Left hindlimb (tissue), 1 donor: ENCODE measurements around the gene DYNC1LI2.
A peak's percentile ranks its signal among the peaks of the same experiment; 100 is the strongest.
"Not testable (repeated sequence)": the region's sequence is repeated elsewhere in the genome, so short reads cannot be mapped to it uniquely, and the experiment has no call there.

Experiments
- DNase-seq: peaks from one replicate; pipeline ENCODE4 v3.0.0-alpha.2; 2018

Gene DYNC1LI2

DNA sequence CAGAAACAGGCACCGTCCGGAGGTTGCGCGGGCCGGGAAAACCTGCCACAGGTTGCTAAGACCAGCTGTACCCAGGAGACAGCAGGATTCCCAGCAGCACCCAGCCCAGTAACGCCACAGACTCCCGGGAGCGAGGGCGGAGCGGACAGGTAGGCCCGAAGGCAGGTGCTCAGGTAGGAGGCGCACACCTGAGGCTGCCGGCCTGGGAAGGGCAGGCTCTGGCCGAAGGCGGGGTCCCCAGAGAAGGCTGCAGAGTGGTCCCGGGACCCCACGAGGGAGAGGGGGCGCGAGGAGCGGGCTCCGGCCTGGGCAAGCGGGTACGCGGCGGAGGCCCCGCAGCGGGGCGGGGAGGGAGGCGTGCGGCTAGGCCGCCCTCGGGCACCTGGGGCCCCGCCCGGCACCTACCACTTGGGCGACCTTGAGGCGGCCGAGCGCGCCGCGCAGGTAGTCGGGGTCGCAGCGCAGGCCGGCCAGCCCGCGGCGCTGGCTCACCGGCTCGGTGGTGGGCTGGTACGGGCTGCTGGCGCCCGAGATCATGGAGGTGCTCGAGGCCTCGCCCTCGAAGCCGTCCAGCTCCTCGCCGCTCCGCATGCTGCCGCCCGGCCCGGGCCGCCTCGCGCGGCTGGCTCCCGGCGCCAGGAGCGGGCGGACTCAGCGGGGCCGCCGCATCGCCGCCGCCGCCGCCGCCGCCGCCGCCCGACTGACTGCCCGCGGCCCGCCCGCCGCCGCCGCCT lies 55.3 kb downstream of the DYNC1LI2 start:
- peak; percentile 39 for DNase-seq

DNA sequence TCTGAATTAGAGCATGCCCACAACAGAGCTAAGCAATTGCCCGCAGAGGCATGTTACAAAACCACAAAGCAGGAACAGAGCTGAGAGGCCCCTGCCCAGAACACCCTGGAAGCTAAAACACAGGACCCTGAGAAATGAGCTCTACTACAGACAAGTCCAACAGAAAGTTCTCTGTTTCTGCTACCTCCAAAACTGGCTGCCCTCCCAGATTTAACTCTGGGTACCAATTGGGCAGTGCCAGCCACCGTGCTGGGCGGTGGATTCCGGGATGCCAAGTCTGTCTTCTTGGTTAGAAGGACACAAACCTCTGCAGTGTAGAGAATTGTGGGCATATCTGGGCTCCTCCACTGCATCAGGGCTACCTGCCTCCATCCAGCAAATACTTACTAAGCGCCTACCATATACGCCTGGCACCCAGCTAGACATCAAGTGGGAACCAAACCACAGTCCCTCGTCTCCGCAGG lies 55.9 kb downstream of the DYNC1LI2 start:
- DNase-seq = no peak

DNA sequence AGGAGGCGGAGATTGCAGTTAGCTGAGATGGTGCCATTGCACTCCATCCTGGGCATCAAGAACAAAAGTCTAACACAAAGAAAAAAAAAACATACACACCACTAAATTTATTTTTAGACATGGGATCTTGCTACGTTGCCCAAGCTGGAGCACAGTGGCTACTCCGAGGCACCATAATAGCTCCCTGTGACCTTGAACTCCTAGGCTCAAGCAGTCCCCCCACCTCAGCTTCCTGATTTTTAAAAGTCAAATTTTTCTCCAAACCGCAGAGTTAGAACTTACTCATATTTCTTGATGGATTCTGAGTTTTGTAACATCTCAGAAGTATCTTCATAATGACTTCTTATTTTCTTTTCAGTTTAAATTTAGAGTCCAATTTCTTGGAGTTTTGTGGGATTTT lies 58.3 kb downstream of the DYNC1LI2 start:
- DNase-seq = no peak

DNA sequence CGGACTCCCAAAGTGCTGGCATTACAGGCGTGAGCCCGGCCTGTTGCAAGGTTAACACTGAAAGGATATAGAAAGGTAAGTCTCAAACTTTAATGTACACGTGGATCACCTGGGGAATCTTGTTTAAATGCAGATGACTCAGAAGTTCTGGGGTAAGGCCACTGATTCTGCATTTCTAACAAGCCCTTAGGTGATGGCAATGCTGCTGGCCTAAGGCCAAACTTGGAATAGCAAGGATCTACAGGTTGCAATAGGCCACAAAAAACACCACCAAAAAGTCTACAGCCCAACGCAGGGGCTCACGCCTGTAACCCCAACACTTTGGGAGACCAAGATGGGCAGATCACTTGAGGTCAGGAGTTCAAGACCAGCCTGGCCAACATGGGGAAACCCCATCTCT lies 59.1 kb downstream of the DYNC1LI2 start:
- no peak for DNase-seq

DNA sequence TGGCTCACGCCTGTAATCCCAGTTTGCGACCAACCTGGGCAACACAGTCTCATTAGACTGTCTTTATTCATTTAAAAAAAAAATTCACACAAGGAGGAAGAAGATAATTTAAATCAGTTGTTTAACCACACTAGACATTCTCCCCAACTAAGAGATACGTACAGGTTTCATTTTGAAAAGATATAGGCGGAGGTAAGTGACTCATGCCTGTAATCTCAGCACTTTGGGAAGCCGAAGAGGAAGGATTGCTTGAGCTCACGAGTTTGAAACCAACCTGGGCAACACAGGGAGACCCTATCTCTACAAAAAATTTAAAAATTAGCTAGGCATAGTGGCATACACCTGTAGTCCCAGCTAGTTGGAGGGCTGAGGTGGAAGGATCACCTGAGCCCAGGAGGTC lies 60.2 kb downstream of the DYNC1LI2 start:
- DNase-seq = no peak

DNA sequence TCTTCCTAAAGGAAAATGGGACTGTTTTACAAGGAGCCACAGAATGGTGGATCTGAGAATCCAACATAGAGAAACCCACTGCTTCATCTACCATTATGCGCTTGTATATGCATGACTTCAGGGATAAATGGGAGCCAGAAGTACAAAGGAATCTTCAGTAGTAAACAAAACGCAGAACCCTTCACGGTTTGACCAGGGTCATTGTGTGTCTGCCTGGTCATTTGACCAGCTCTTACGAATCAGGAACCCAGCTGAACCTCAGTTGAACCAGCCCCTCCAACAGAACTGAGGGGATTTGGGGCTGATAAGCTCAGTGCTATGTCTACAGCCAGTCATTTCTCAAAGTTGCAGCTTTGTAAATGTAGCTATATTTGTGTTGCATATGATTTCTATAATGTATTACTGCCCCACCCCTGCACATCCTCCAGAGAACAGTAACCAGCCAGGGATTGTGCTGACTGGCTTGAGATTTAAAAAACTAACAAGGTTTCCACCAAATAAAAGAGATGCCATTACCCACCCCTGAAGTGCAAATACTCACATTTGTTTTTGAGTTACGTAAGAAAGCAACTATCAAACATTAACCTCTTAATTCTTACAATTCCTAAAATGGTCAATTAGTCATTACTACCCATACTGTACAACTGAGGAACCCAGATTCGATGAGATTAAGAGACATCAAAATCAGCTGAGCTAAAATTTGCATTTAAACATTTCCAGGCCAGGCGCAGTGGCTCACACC lies 61.1 kb downstream of the DYNC1LI2 start:
- DNase-seq = no peak

DNA sequence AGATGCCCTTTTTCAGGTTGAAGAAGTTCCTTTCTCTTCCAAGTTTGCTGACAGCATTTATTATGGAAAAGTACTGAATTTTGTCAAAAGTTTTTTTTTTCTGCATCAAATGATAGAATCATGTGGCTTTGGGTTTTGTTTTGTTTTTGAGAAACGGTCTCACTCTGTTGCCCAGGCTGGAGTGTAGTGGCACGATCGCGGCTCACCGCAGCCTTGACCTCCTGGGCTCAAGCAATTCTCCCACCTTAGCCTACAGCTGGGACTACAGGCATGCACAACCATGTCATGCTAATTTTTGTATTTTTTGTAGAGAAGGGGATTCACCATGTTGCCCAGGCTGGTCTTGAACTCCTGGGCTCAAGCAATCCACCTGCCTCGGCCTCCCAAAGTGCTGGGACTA lies 62.1 kb downstream of the DYNC1LI2 start:
- no peak for DNase-seq

DNA sequence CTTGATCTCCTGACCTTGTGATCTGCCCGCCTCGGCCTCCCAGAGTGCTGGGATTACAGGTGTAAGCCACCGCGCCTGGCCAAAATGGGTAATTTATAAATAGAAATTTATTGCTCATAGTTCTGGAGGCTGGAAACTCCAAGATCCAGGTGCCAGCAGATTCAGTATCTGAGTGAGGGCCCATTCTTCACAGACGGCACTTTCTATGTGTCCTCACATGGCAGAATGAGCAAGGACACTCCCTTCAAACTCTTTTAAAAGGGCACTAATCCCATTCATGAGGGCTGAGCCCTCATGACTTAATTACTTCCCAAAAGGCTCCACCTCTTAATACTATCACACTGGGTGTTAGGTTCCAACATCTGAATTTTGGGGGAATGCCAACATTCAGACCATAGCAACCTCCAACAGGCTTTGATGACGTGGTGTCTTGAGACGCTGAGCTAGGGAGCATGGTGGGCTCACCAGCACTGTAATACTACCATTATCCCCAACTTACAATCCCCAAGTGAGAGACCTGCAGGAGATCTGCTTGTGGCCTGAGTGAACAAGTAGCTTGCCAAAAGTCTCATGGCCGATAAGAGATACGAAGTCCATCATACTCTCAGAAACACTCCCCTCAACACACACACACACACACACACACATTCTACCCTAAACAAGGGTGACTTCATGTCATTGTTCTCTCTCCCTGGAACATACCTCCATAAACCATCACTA lies 63.3 kb downstream of the DYNC1LI2 start:
- no peak for DNase-seq

DNA sequence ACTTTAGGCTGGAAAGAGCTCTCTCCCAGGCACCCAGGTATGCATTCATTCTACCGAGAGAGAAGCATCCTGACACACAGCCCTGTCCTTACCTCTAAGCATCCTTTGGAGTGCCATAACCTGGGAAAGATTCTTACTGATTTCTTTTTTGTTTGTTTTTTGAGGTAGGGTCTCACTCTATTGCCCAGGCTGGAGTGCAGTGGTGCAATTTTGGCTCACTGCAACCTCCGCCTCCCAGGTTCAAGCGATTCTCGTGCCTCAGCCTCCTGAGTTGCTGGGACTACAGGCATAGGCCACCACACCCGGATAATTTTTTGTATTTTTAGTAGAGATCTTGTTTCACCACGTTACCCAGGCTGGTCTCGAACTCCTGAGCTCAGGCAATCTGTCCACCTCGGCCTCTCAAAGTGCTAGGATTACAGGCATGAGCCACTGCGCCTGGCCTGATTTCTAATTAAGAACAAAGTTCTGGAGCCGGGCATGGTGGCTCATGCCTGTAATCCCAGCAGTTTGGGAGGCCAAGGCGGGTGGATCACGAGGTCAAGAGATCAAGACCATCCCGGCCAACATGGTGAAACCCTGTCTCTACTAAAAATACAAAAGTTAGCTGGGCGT lies 65.8 kb downstream of the DYNC1LI2 start:
- DNase-seq = not testable (repeated sequence)

DNA sequence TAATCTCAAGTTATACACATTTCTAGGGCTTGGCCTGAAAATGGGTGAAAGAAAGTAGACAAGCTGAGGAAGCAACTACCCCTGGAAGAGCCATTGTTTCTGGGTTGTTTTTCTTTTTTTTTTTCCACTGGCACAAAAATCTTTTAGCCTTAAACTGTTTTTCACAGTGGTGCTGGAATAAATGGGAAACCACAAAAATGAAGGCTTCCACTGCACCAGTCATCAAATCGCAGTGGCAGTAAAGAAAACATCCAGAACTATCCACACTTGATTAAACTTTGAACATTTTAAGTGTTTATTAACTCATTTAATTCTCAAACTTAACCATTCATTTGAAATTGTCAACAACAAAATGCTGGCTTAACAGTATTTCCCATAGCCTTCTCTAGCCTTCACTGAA lies 69.1 kb downstream of the DYNC1LI2 start:
- DNase-seq = no peak

DNA sequence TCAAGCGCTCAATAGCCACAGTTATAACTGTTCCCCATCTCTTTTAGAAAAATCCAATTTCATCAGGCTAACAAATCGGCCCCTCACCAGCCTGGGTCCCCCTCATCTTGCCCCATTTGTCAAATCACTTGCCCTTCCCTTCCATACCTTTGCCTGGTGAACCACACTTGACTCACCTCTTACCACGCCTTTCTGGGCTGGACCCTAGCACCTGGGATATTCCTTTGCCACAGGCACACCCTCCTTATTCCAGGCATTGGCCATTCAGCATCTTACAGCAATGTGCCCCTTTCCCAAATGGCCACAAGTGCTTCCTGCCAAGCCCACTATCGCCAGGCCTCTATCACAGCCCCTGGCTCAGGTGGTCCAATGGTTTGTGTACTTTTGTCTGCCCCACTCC lies 69.7 kb downstream of the DYNC1LI2 start:
- no peak for DNase-seq

DNA sequence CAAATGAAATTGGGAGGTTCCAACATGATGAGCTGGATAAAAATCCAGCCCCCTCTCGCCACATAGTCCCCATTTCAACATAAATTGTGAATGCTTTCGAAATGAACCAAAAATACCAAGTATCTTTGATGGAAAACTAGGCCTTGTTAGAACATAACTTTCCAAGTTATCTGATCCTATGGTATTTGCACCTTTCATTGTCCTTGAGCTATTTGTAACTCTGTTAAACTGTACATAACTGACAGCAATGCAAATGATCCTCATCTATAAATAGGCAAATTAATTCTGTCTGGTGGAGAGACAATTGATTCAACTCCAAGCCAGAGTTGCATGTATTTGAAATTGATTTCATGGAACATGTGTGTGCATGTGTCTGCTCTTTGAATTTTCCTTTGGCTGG lies 73.1 kb downstream of the DYNC1LI2 start:
- no peak for DNase-seq

DNA sequence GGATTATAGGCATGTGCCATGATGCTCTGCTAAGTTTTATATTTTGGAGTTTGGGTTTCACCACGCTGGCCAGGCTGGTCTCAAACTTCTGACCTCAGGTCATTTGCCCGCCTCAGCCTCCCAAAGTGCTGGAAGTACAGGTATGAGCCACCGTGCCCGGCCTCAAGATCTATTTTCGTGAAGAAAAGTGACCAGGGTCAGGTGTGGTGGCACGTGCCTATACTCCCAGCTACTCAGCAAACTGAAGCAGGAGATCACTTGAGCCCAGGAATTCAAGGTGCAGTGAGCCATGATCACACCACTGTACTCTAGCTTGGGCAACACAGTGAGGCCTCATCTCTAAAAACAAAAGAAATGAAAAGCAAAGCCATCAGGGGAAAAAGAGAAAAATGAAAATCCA lies 73.6 kb downstream of the DYNC1LI2 start:
- DNase-seq = no peak

DNA sequence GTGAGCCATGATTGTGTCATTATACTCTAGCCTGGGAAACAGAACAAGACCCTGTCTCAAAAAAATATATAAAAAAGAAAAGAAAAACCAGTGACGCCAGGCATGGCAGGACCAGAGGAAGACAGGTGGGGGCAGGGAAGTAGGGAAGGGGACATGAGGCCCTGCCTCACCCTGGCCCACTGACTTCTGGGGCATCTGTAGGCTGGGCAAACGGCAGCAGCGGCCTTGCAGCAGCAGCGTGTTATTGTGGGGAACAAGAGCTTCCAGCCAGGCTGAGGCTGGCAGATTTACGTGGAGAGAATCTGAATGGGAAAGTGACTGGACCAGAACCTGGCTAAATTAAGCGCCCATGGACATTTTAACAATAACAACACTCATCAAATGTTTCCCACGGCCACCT lies 74.2 kb downstream of the DYNC1LI2 start:
- DNase-seq = no peak

DNA sequence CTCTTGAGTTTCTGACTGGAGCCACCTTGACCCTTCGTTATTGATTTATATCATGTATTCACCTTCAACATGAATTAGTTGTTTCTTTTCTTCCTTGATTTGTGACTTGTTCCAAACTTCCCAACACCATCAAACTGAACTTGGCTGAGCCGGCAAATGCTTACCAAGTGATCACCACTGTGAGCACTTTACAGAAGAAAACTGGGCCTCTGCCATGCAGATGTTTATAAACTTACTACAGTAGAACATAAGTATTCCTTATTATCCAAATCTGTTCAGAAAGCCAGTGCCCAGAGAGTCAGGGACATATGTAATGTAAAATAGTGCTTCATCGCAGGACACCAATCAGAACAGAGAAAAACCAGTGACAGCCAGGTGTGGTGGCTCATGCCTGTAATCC lies 74.8 kb downstream of the DYNC1LI2 start:
- no peak for DNase-seq

DNA sequence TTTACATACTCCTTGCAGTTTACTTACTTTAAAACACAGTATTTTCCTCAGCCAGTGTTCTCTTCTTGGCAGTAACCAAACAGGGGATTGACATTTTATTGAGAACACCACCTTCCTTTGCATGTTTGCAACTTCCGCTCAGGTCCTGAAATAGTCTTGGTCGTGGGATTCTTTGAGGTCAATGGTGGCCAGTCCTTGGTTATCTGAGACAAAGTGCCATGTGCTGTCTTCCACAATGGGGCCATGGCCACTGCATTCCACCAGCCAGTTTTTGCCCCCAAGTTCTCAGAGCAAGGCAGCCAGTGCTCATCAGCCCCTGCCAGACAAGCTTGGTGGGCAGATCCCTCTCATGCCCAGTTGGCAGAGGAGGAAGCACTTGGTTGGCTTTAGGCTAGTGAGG lies 77.7 kb downstream of the DYNC1LI2 start:
- no peak for DNase-seq
